H9 (cell line): Measurements from ENCODE around the gene TOM1L2. TPM values are rescaled to one million over a fixed set of nuclear protein-coding genes. Genes with fewer than 3 reads are reported as not detected.

Source experiments
- DNase-seq: peaks from one replicate; pipeline ENCODE4 v3.0.0-alpha.2; 2017
- H2AFZ ChIP-seq: one replicate; pipeline ENCODE4 v1.6.1; 2013; ENCODE audit warnings: mild to moderate bottlenecking, low read length, control low read depth, moderate library complexity
- H2AK5ac ChIP-seq: 2 replicates; pipeline ENCODE4 v1.6.1; 2013; ENCODE audit warnings: low read length, control low read depth, mixed read lengths; ENCODE audit not compliant: insufficient read length
- H2BK120ac ChIP-seq: one replicate; pipeline ENCODE4 v1.6.1; 2013; ENCODE audit warnings: low read depth, mild to moderate bottlenecking, low read length, control low read depth, inconsistent platforms; ENCODE audit not compliant: poor library complexity, severe bottlenecking
- H2BK12ac ChIP-seq: 2 replicates; pipeline ENCODE4 v1.6.1; 2013; ENCODE audit warnings: low read length, control low read depth, mixed read lengths, low read depth; ENCODE audit not compliant: insufficient read length
- H2BK15ac ChIP-seq: 2 replicates; pipeline ENCODE4 v1.6.1; 2013; ENCODE audit warnings: low read depth, low read length, control low read depth
- H2BK20ac ChIP-seq: one replicate; pipeline ENCODE4 v1.6.1; 2013; ENCODE audit warnings: low read depth, mild to moderate bottlenecking, low read length, control low read depth, inconsistent platforms; ENCODE audit not compliant: poor library complexity, severe bottlenecking
- H2BK5ac ChIP-seq: 2 replicates; pipeline ENCODE4 v1.6.1; 2013; ENCODE audit warnings: low read length, control low read depth, mixed read lengths; ENCODE audit not compliant: insufficient read length
- H3K14ac ChIP-seq: 2 replicates; pipeline ENCODE4 v1.6.1; 2013; ENCODE audit warnings: low read length, control low read depth; ENCODE audit not compliant: insufficient read depth
- H3K18ac ChIP-seq: 2 replicates; pipeline ENCODE4 v1.6.1; 2013; ENCODE audit warnings: low read depth, mild to moderate bottlenecking, mixed read lengths, low read length, control low read depth; ENCODE audit not compliant: insufficient read length
- H3K23ac ChIP-seq: 2 replicates; pipeline ENCODE4 v1.6.1; 2013; ENCODE audit warnings: low read length, control low read depth, mixed read lengths, low read depth; ENCODE audit not compliant: insufficient read length
- H3K23me2 ChIP-seq: 2 replicates; pipeline ENCODE4 v1.6.1; 2013; ENCODE audit warnings: low read depth, mild to moderate bottlenecking, mixed read lengths, low read length, control low read depth; ENCODE audit not compliant: insufficient read length, poor library complexity, severe bottlenecking
- H3K27ac ChIP-seq: 2 replicates; pipeline ENCODE4 v1.5.1; 2013; ENCODE audit warnings: low read length, control low read depth, mixed read lengths, low read depth; ENCODE audit not compliant: insufficient read length
- H3K27me3 ChIP-seq: 2 replicates; pipeline ENCODE4 v1.6.1; 2013; ENCODE audit warnings: low read length, control low read depth, inconsistent platforms; ENCODE audit not compliant: insufficient read depth
- H3K4ac ChIP-seq: 2 replicates; pipeline ENCODE4 v1.6.1; 2013; ENCODE audit warnings: low read depth, mild to moderate bottlenecking, control low read depth, inconsistent platforms, low read length, moderate library complexity
- H3K4me1 ChIP-seq: 2 replicates; pipeline ENCODE4 v1.6.1; 2013; ENCODE audit warnings: low read length, control low read depth, inconsistent platforms; ENCODE audit not compliant: insufficient read depth
- H3K4me2 ChIP-seq: 2 replicates; pipeline ENCODE4 v1.6.1; 2013; ENCODE audit warnings: low read length, control low read depth, mixed read lengths; ENCODE audit not compliant: insufficient read length, insufficient read depth
- H3K56ac ChIP-seq: 2 replicates; pipeline ENCODE4 v1.6.1; 2013; ENCODE audit warnings: low read depth, mild to moderate bottlenecking, mixed read lengths, low read length, control low read depth; ENCODE audit not compliant: insufficient read length
- H3K79me1 ChIP-seq: 2 replicates; pipeline ENCODE4 v1.6.1; 2013; ENCODE audit warnings: low read depth, mild to moderate bottlenecking, moderate library complexity, low read length, control low read depth, inconsistent platforms; ENCODE audit not compliant: insufficient read depth, poor library complexity, severe bottlenecking
- H3K79me2 ChIP-seq: 2 replicates; pipeline ENCODE4 v1.6.1; 2013; ENCODE audit warnings: low read length, control low read depth, inconsistent platforms; ENCODE audit not compliant: insufficient read depth
- H3K9ac ChIP-seq: 2 replicates; pipeline ENCODE4 v1.6.1; 2013; ENCODE audit warnings: low read length, control low read depth, mixed read lengths; ENCODE audit not compliant: insufficient read length; ENCODE audit errors: extremely low read depth
- H3K9me3 ChIP-seq: one replicate; pipeline ENCODE4 v1.6.1; 2013; ENCODE audit warnings: low read depth, low read length, inconsistent platforms; ENCODE audit not compliant: control insufficient read depth
- H3T11ph ChIP-seq: one replicate; pipeline ENCODE4 v1.6.1; 2013; ENCODE audit warnings: mild to moderate bottlenecking, low read length, control low read depth, inconsistent platforms
- H4K20me1 ChIP-seq: one replicate; pipeline ENCODE4 v1.6.1; 2013; ENCODE audit not compliant: control insufficient read depth, insufficient read length, insufficient read depth
- H4K5ac ChIP-seq: 2 replicates; pipeline ENCODE4 v1.6.1; 2013; ENCODE audit warnings: low read depth, mild to moderate bottlenecking, mixed read lengths, low read length, control low read depth; ENCODE audit not compliant: insufficient read length
- H4K8ac ChIP-seq: replicated peaks from 2 replicates; pipeline ENCODE4 v1.6.1; 2013; ENCODE audit warnings: low read length, control low read depth, mixed read lengths, low read depth; ENCODE audit not compliant: insufficient read length
- H4K91ac ChIP-seq: 2 replicates; pipeline ENCODE4 v1.6.1; 2013; ENCODE audit warnings: low read depth, mild to moderate bottlenecking, moderate library complexity, mixed read lengths, low read length, control low read depth; ENCODE audit not compliant: insufficient read length
- H3K27ac Mint-ChIP-seq, 3 experiments: 2 replicates in 2 of 3; 3 replicates in 1 of 3; pipeline ENCODE4 v1.8.0; 2020 to 2021; ENCODE audit warnings: mixed read lengths in 3 of 3, mild to moderate bottlenecking in 1 of 3, moderate library complexity in 1 of 3
- H3K27me3 Mint-ChIP-seq: 2 replicates; pipeline ENCODE4 v1.8.0; 2021; ENCODE audit warnings: low read depth, mild to moderate bottlenecking, moderate library complexity, mixed read lengths
- H3K36me3 Mint-ChIP-seq, 3 experiments: 2 replicates in 2 of 3; 3 replicates in 1 of 3; pipeline ENCODE4 v1.8.0; 2020 to 2021; ENCODE audit warnings: low read depth in 3 of 3, mixed read lengths in 3 of 3; ENCODE audit not compliant: insufficient read depth in 1 of 3
- H3K4me1 Mint-ChIP-seq, 2 experiments: 2 replicates each; pipeline ENCODE4 v1.8.0; 2020; ENCODE audit warnings: mixed read lengths in 2 of 2
- H3K4me3 Mint-ChIP-seq, 2 experiments: 2 replicates in 1 of 2; 3 replicates in 1 of 2; pipeline ENCODE4 v1.8.0; 2020 to 2021; ENCODE audit warnings: mild to moderate bottlenecking in 2 of 2, mixed read lengths in 2 of 2, moderate library complexity in 1 of 2
- H3K9me3 Mint-ChIP-seq, 2 experiments: 2 replicates in 1 of 2; 3 replicates in 1 of 2; pipeline ENCODE4 v1.8.0; 2020; ENCODE audit warnings: mild to moderate bottlenecking in 2 of 2, mixed read lengths in 2 of 2, moderate library complexity in 1 of 2
- CTCF ChIP-seq: fragments of 200-600 bp; sonication (generic); conservative IDR thresholded peaks from 3 replicates; pipeline ENCODE4 v1.8.0; 2021; ENCODE audit warnings: antibody characterized with exemption, mild to moderate bottlenecking
- WGBS: extraction: QIAGEN DNeasy Blood & Tissue Kit; methylation state at CpG from one replicate; pipeline ENCODE4 v1.1.7; 2013; ENCODE audit warnings: missing lambda C conversion rate, low lambda C conversion rate, mixed read lengths; ENCODE audit not compliant: insufficient read length; ENCODE audit errors: extremely low coverage; 5-methylcytosine and 5-hydroxymethylcytosine counted together
- total RNA-seq: library from RNA; stranded (reverse); gene quantifications from 2 replicates; pipeline ENCODE4 v1.2.1, GENCODE V29; 2021

Gene TOM1L2
- total RNA-seq, 1 experiment from 2014 or later = 4.6 TPM

GRCh38 chr17:18019838-18020154 is 47.6 kb upstream of the TOM1L2 start:
- Histone ChIP-seq H3K18ac (no peak overlapping the region), H4K5ac (no peak overlapping the region), H2BK20ac (no peak overlapping the region), H2AK5ac (no peak overlapping the region), H2AFZ (no peak overlapping the region), H3K79me2 (no peaks in the 10 kb centered on the region), H2BK120ac (no peak overlapping the region), H3K27me3 (no peaks in the 10 kb centered on the region), H3K4me2 (no peak overlapping the region), H4K91ac (no peak overlapping the region), H3K56ac (no peak overlapping the region), H3K9ac (no peak overlapping the region), H4K20me1 (no peaks in the 10 kb centered on the region), H3K14ac (no peak overlapping the region), H2BK12ac (no peak overlapping the region), H3K27ac (no peak overlapping the region), H3T11ph (no peak overlapping the region), H2BK15ac (no peak overlapping the region), H3K23ac (no peak overlapping the region), H3K23me2 (no peaks in the 10 kb centered on the region), H2BK5ac (no peak overlapping the region), H3K9me3 (no peaks in the 10 kb centered on the region), H3K4ac (no peak overlapping the region), H3K4me1 (no peaks in the 10 kb centered on the region), H4K8ac (no peak overlapping the region), H3K79me1 (no peaks in the 10 kb centered on the region)
- no peak overlapping the region for H3K4me3 Mint-ChIP-seq
- no peaks in the 10 kb centered on the region for H3K27me3 Mint-ChIP-seq
- H3K27ac Mint-ChIP-seq = no peak overlapping the region
- no CpG with 5 or more reads among the region's 2 CpGs for WGBS
- H3K9me3 Mint-ChIP-seq = no peaks in the 10 kb centered on the region
- no peak for TF ChIP-seq CTCF
- peaks cover 7 to 10% of the 10 kb centered on the region in 2 experiments for H3K4me1 Mint-ChIP-seq
- no peak for DNase-seq
- H3K36me3 Mint-ChIP-seq = 0 out of 7 replicates have a peak, but pooled peaks cover 0 to 6% (median 4%) of the 10 kb centered on the region in 3 experiments
